GM12872 (cell line): ENCODE measurements around the gene TMEM196.

ENCODE experiments used
- CTCF ChIP-seq: IDR thresholded peaks from 3 replicates; pipeline ENCODE4 v1.5.1; 2011; ENCODE audit warnings: low read depth, mild to moderate bottlenecking, low read length, moderate library complexity; ENCODE audit not compliant: insufficient read depth

Gene TMEM196

DNA sequence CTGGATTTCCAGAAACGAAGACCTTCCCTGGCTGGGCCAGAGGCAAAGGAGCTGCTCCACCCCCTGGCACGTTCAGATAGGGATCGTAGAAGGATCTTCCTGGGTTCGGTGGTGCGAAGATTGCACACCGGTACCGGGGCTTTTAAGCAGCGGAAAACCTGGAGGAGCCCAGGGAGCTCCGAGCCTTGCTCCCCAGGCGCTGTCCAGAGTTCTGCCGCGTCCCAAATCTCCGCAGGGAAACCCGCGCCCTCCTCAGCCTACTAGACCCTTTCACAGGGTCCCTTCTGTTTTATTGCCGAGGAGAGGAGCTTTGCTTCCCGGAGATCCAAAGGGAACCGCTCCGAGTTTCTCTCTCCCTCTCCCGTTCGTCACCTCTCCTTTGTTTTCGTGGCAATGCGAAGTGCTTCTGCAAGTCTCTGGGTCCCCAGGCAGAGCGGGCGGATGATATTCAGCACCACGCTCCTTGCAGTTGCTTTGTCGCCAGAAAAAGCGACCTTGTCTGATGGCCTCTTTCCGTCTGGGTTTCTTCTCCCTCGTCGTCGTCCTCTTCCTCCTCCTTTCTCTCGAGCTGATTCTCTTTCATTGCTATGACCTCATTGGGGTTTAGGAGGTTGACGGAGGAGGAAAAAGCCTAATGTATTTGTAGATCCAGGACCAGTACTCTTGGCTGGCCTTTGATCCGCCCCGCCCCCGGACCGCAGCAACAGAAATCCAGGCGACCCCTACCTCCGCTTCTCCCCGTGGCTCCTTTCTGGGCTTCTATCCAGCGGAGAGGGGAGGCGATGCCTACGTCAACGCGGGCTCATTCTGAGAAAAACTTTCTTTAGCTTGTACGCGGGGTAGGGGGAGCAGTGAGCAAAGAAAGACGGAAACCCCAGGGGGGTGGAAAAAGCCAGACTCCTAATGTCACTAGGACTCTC, at the start of gene TMEM196:
TMEM196 (minus strand) TSS at position 777 of the 920 bp plus-strand sequence. CDS start 921 bp downstream, outside the sequence.
- no peak for TF ChIP-seq CTCF

- no peak for TF ChIP-seq CTCF
Observed at GRCh38 chr7:19816128-19816527, 42.7 kb upstream of the TMEM196 start.

- TF ChIP-seq CTCF, result no peak
Observed at GRCh38 chr7:19815546-19815945, 42.1 kb upstream of the TMEM196 start.

DNA sequence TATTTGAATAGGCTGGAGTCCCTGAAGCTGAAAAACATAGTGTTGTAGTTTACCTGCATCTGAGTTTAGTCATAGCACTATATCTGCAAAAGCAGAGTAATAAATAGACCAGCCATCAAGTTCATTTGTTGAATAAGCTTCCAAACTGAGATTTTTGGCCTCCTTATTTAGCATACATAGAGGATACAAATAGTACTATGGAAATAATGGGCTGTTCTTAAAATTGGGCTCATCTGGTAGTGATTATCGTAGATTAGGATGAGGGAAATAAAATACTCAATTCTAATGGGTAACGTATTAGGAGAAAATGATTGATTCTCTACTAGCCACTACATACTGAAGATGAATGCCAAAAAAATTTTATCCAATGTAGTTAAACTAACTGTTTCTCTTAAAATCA, 41.4 kb upstream of the TMEM196 start:
- TF ChIP-seq CTCF, result no peak

DNA sequence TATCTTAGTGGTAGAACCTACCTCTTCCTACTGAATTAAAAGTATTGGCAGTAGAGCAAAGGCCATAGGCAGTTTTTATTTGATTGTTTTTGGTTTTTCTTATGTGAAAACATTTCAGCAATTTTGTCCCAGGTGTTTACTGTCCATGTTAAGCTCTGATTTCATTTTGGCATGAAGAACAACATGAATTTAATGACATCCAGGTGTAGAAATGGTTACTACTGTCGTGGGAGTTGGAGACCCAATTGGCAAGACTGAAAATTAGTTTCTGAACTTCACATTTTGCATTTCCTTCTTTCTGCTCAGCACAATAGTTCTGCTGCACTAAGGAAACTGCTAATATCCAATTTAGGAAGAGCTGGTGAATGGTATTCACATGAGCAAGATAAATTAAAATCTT, 38.0 kb upstream of the TMEM196 start:
- no peak for TF ChIP-seq CTCF

DNA sequence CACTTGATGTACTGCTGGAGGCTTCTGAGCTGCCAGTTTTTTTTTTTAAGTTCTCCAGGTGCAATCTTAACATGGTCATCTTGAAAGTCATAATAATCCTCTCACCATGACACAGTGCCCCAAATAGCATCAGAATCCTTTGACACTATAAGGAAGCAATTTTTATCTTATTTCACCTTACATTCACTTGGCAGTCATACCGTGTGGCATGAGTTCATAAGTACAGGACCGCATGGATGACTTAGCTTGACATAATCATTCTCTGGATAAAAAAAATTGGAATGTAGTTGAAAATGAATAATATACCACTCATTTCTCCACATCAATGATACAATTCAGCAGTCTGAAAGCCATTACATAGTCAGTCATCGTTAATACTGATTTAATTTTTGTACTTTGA, 25.6 kb upstream of the TMEM196 start:
- TF ChIP-seq CTCF, result no peak

GRCh38 chr7:19783541-19783940, 10.1 kb upstream of the TMEM196 start:
- no peak for TF ChIP-seq CTCF
